Endothelial cell of umbilical vein (primary cell): ENCODE measurements around the gene GRID1. TPM values are rescaled to one million over a fixed set of nuclear protein-coding genes. Genes with fewer than 3 reads are reported as not detected.

ENCODE experiments used
- BruUV-seq: library from RNA; stranded (reverse); fragments of 400-500 nt; replicated peaks from 2 replicates; lab custom pipeline; 2021; lab: Mats Ljungman, UMichigan
- CTCF ChIA-PET: fragments of 300-600, 350-600 bp; sonication (Branson Sonifier 250); formaldehyde crosslinking; loops from one replicate; lab custom pipeline; 2021; ENCODE audit warnings: antibody characterized with exemption, inconsistent platforms; lab: Charles Lee
- POLR2A ChIA-PET: fragments of 300-600, 350-600 bp; sonication (Branson Sonifier 250); formaldehyde crosslinking; loops from one replicate; lab custom pipeline; 2021; ENCODE audit warnings: antibody characterized with exemption, inconsistent platforms; lab: Charles Lee
- DNase-seq: peaks from one replicate; pipeline ENCODE4 v3.0.0-alpha.2; 2011; ENCODE audit warnings: low read depth, low spot score
- FAIRE-seq: peaks from 2 replicates; lab custom pipeline; 2011; peaks lifted over from hg19 to GRCh38; lab: Jason Lieb, UNC
- H2AFZ ChIP-seq: 2 replicates; pipeline ENCODE4 v1.6.0; 2012; ENCODE audit warnings: low read depth, low read length, control low read depth, inconsistent platforms
- H3K27ac ChIP-seq: 2 replicates; pipeline ENCODE4 v1.5.1; 2011; ENCODE audit warnings: low read depth, mild to moderate bottlenecking, control low read depth, low read length, moderate library complexity; ENCODE audit not compliant: insufficient read depth
- H3K27me3 ChIP-seq, 2 experiments: 2 replicates each; pipeline versions ENCODE4 v1.6.0 to v1.6.1; 2011; ENCODE audit warnings: low read length in 2 of 2, mixed read lengths in 1 of 2; ENCODE audit not compliant: control insufficient read depth in 2 of 2, insufficient read depth in 2 of 2
- H3K36me3 ChIP-seq, 2 experiments: 2 replicates in 1 of 2; 3 replicates in 1 of 2; pipeline ENCODE4 v1.5.1; 2011; ENCODE audit warnings: low read length in 2 of 2, mild to moderate bottlenecking in 1 of 2, moderate library complexity in 1 of 2; ENCODE audit not compliant: control insufficient read depth in 2 of 2, insufficient read depth in 2 of 2; ENCODE audit errors: extremely low read depth in 1 of 2
- H3K4me1 ChIP-seq: 3 replicates; pipeline ENCODE4 v1.5.1; 2011; ENCODE audit warnings: mild to moderate bottlenecking, low read length; ENCODE audit not compliant: control insufficient read depth, insufficient read depth; ENCODE audit errors: extremely low read depth
- H3K4me2 ChIP-seq: 2 replicates; pipeline ENCODE4 v1.6.1; 2011; ENCODE audit warnings: low read length, control low read depth, mixed read lengths; ENCODE audit not compliant: insufficient read depth
- H3K4me3 ChIP-seq, 3 experiments: fragments of 200-600 bp in 1 of 3; sonication (generic), shearing (Covaris generic) in 1 of 3; replicated peaks in 1 of 3; 2 replicates each; pipeline ENCODE4 v1.5.1; 2011 to 2016; ENCODE audit warnings: control low read depth in 3 of 3, low read length in 3 of 3, mild to moderate bottlenecking in 2 of 3, inconsistent platforms in 1 of 3, low read depth in 1 of 3, moderate library complexity in 1 of 3; ENCODE audit not compliant: insufficient read depth in 1 of 3
- H3K79me2 ChIP-seq: 2 replicates; pipeline ENCODE4 v1.6.0; 2012; ENCODE audit warnings: low read length, inconsistent platforms; ENCODE audit not compliant: control insufficient read depth, insufficient read depth
- H3K9ac ChIP-seq: replicated peaks from 2 replicates; pipeline ENCODE3; 2011; ENCODE audit warnings: low read length, control low read depth; ENCODE audit not compliant: insufficient read depth; ENCODE audit errors: extremely low read depth
- H3K9me1 ChIP-seq: replicated peaks from 3 replicates; pipeline ENCODE4 v1.6.0; 2011; ENCODE audit warnings: mild to moderate bottlenecking, low read length; ENCODE audit not compliant: control insufficient read depth, insufficient read depth; ENCODE audit errors: extremely low read depth
- H3K9me3 ChIP-seq: replicated peaks from 2 replicates; pipeline ENCODE4 v1.5.1; 2012; ENCODE audit warnings: low read length, inconsistent platforms; ENCODE audit not compliant: control insufficient read depth, insufficient read depth
- H4K20me1 ChIP-seq: replicated peaks from 2 replicates; pipeline ENCODE3; 2011; ENCODE audit warnings: mild to moderate bottlenecking, low read length; ENCODE audit not compliant: control insufficient read depth, insufficient read depth; ENCODE audit errors: extremely low read depth
- EZH2 ChIP-seq: IDR thresholded peaks from 2 replicates; pipeline ENCODE4 v1.6.1; 2012; ENCODE audit warnings: borderline replicate concordance, low read depth, mild to moderate bottlenecking, moderate library complexity, low read length, inconsistent platforms; ENCODE audit not compliant: severe bottlenecking
- FOS ChIP-seq: IDR thresholded peaks from 2 replicates; pipeline ENCODE4 v1.6.1; 2011; ENCODE audit warnings: mild to moderate bottlenecking, low read length, moderate library complexity, borderline replicate concordance; ENCODE audit not compliant: insufficient read depth
- GATA2 ChIP-seq: IDR thresholded peaks from 2 replicates; pipeline ENCODE4 v1.7.0; 2011; ENCODE audit warnings: low read depth, mild to moderate bottlenecking, moderate library complexity, mixed read lengths, low read length; ENCODE audit not compliant: insufficient read length, insufficient read depth
- JUN ChIP-seq: IDR thresholded peaks from 2 replicates; pipeline ENCODE4 v1.6.1; 2011; ENCODE audit warnings: borderline replicate concordance, low read depth; ENCODE audit not compliant: insufficient read length, insufficient read depth
- MYC ChIP-seq: IDR thresholded peaks from one replicate; pipeline ENCODE4 v1.6.1; 2011; ENCODE audit warnings: mild to moderate bottlenecking, low read depth, low read length
- POLR2A ChIP-seq: IDR thresholded peaks from 2 replicates; pipeline ENCODE4 v1.6.1; 2012; ENCODE audit warnings: low read depth, mild to moderate bottlenecking, control low read depth, low read length
- POLR2AphosphoS5 ChIP-seq: IDR thresholded peaks from 2 replicates; pipeline ENCODE4 v1.6.1; 2012; ENCODE audit warnings: low read depth, mild to moderate bottlenecking, control low read depth, low read length, moderate library complexity; ENCODE audit not compliant: insufficient read depth
- dilution Hi-C: fragments of 300-500 bp; cut with MboI; formaldehyde crosslinking; loops from one replicate; pipeline ENCODE4 v1.15.0; 2019; ENCODE audit warnings: low sequenced_read_pairs; ENCODE audit not compliant: extremely low pct_ligation_motif_present
- intact Hi-C: fragments of 100-400 bp; cut with micrococcal nuclease; formaldehyde crosslinking; loops from one replicate; pipeline ENCODE4 v1.10.0; 2022
- polyA plus RNA-seq, 4 experiments: library from polyadenylated mRNA; depleted of rRNA in 3 of 4; stranded (reverse) in 3 of 4; unstranded in 1 of 4; fragments of >200 nt; gene quantifications; 2 replicates each; pipeline versions ENCODE4 v1.2.1 to v1.2.3, GENCODE V29; 2011 to 2012; ENCODE audit warnings: missing spikeins in 1 of 4
- total RNA-seq: library from RNA; stranded (reverse); gene quantifications from 2 replicates; pipeline ENCODE4 v1.2.3, GENCODE V29; 2021
- TF ChIP-seq, protein P1 (sequence below), 2 donors: IDR thresholded peaks; 1 replicate in 1 of 2; 2 replicates in 1 of 2; pipeline ENCODE4 v1.5.1; 2011; ENCODE audit warnings: low read length in 2 of 2, mild to moderate bottlenecking in 2 of 2, moderate library complexity in 2 of 2, control low read depth in 1 of 2, inconsistent platforms in 1 of 2, low read depth in 1 of 2; ENCODE audit not compliant: insufficient read depth in 1 of 2; ENCODE audit errors: extremely low read depth in 1 of 2
- TF ChIP-seq, protein P2 (sequence below): IDR thresholded peaks from 2 replicates; pipeline ENCODE4 v1.6.1; 2011; ENCODE audit not compliant: insufficient read depth, insufficient read length

Gene GRID1
- total and polyA plus RNA-seq, 2 donors (not counting 3 experiments of a cell fraction or from before 2014, with no cell fraction given), result not detected

DNA sequence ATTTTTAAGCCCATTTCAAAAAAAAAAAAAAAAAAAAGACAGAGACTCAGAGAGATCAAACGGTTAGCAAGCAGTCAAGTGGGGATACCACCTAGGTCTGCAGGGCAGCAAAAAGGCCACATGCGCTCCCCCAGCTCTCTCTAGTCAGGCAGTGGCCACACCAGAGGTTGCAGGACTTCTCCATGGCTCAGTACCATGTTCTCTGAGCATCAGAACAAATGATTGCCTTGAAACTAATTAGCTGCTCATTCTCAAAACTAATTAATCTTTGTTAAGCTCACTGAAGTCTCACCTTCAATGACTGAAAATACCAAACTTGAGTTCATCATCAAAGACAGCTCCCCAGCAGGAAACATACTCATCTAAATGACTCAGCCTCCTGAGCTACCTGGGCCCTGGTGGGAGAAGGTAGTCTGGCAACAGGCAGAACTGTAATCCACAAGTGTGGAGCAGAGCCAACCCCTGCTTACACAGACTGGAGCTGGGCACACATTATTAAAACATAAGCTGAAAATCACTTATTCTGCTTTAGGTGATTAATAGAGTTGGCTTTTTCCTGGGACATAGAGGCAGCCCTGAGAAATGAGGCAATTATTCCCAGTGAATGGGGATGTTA lies 319.6 kb downstream of the GRID1 start:
- intact Hi-C loops (no loop called here), dilution Hi-C loops (no loop called here)
- no peak for FAIRE-seq
- H3K4me1 ChIP-seq, result no peaks in the 10 kb centered on the region
- H3K9me1 ChIP-seq, result no peaks in the 10 kb centered on the region
- no peaks in the 10 kb centered on the region for H3K79me2 ChIP-seq
- H3K9me3 ChIP-seq, result no peaks in the 10 kb centered on the region
- no peaks in the 10 kb centered on the region for H3K36me3 ChIP-seq
- POLR2A ChIA-PET, result no interaction called here
- H3K27me3 ChIP-seq, result no peaks in the 10 kb centered on the region
- H3K4me3 ChIP-seq, result no peak overlapping the region
- H3K27ac ChIP-seq, result no peak overlapping the region
- no peaks in the 10 kb centered on the region for H4K20me1 ChIP-seq
- CTCF ChIA-PET, result no interaction called here
- no peak overlapping the region for H3K4me2 ChIP-seq
- TF ChIP-seq JUN (no peak), GATA2 (no peak), MYC (no peak), EZH2 (no peak), POLR2A (no peak), POLR2AphosphoS5 (no peak), FOS (no peak)
- TF ChIP-seq, protein P1, sequence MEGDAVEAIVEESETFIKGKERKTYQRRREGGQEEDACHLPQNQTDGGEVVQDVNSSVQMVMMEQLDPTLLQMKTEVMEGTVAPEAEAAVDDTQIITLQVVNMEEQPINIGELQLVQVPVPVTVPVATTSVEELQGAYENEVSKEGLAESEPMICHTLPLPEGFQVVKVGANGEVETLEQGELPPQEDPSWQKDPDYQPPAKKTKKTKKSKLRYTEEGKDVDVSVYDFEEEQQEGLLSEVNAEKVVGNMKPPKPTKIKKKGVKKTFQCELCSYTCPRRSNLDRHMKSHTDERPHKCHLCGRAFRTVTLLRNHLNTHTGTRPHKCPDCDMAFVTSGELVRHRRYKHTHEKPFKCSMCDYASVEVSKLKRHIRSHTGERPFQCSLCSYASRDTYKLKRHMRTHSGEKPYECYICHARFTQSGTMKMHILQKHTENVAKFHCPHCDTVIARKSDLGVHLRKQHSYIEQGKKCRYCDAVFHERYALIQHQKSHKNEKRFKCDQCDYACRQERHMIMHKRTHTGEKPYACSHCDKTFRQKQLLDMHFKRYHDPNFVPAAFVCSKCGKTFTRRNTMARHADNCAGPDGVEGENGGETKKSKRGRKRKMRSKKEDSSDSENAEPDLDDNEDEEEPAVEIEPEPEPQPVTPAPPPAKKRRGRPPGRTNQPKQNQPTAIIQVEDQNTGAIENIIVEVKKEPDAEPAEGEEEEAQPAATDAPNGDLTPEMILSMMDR (IDR thresholded peaks at IDR 0.05; ENCODE audit: extremely low read depth in 1 of 2, insufficient read depth in 1 of 2, low read depth in 1 of 2, low read length in 2 of 2), result no peak
- TF ChIP-seq, protein P2, sequence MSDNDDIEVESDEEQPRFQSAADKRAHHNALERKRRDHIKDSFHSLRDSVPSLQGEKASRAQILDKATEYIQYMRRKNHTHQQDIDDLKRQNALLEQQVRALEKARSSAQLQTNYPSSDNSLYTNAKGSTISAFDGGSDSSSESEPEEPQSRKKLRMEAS, result no peak
- H2AFZ ChIP-seq, result no peak overlapping the region
- no peak overlapping the region for H3K9ac ChIP-seq
- BruUV-seq, result no TSS peak
- DNase-seq, result no peak
